HG02885 (cell line): ENCODE data around the gene GUCY1A2.
A peak's percentile ranks its signal among the peaks of the same experiment; 100 is the strongest.
"Not testable (repeated sequence)": the region's sequence is repeated elsewhere in the genome, so short reads cannot be mapped to it uniquely, and the experiment has no call there.

ENCODE experiments used
- ATAC-seq: cut with Tn5 transposase; IDR thresholded peaks from one replicate; pipeline ENCODE4 v1.9.1; 2021; ENCODE audit warnings: mild to moderate bottlenecking; ENCODE audit not compliant: unreplicated experiment, poor library complexity

The GUCY1A2 gene, protein sequence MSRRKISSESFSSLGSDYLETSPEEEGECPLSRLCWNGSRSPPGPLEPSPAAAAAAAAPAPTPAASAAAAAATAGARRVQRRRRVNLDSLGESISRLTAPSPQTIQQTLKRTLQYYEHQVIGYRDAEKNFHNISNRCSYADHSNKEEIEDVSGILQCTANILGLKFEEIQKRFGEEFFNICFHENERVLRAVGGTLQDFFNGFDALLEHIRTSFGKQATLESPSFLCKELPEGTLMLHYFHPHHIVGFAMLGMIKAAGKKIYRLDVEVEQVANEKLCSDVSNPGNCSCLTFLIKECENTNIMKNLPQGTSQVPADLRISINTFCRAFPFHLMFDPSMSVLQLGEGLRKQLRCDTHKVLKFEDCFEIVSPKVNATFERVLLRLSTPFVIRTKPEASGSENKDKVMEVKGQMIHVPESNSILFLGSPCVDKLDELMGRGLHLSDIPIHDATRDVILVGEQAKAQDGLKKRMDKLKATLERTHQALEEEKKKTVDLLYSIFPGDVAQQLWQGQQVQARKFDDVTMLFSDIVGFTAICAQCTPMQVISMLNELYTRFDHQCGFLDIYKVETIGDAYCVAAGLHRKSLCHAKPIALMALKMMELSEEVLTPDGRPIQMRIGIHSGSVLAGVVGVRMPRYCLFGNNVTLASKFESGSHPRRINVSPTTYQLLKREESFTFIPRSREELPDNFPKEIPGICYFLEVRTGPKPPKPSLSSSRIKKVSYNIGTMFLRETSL

DNA sequence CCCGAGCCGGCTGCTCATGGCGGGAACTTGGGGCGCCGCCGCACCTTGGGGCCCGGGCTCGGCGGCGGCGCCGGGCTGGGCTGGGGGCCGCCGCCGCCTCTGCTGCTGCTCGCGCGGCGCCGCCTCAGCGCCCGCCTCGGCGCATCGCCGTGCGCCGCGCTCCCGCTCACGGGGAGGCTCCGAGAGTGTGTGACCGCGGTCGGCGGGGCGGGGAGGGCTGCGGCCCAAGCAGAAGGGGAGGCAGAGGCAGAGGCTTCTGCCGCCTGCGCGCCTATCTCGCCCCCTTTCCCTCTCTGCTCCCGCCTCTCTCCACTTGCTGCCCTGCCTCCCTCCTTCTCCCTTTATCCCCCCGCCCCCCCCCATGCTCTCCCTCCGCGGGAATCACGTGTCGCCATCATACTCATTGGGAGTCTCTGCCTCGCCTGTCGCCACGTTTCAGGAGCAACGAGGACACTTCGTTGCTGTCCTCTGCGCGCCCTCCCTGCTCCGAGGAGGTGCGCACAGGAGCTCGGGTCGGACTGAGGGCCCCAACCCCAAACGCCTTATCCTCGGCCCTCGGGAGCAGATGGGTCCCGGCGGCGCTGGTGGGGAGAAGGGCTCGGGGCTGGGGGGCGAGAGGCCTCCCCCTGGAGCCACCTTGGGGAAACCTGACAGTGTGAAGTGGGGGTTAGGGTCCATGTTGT, at the start of gene GUCY1A2:
GUCY1A2 (minus strand) TSS at position 258 of the 683 bp plus-strand sequence. CDS start 421 bp downstream, outside the sequence.
- ATAC-seq: peak; percentile 46

DNA sequence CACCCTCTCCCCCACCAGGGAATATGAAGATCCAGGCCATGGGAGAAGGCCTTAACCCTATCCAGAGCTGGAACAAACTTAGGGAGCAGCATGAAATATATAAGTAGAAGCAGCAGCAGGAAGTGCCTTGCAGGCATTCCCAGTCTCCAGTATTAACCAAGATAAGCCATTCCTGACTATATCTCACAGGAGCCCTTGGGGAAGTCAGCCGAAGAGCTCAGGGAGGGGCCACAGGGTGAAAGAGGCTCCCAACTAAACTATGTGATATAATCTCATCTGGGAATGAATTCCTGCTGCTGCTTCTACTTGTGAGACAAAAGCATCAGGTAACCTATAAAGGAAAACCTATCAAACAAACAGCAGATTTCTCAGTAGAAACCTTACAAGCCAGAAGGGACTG, 36.1 kb upstream of the GUCY1A2 start:
- ATAC-seq: no peak

DNA sequence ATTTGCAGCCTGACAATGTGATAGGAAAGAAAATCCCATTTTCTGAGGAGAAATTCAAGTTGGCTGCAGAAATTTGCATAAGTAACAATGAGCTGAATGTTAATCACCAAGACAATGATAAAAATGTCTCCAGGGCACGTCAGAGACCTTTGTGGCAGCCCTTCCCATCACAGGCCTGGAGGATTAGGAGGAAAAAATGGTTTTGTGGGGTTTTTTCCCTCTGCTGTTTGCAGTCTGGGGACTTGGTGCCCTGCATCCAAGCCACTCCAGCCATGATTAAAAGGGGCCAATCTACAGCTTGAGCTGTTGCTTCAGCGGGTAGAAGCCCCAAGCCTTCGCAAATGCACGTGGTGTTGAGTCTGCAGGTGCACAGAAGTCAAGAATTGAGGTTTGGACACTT, 33.1 kb upstream of the GUCY1A2 start:
- ATAC-seq: not testable (repeated sequence)

DNA sequence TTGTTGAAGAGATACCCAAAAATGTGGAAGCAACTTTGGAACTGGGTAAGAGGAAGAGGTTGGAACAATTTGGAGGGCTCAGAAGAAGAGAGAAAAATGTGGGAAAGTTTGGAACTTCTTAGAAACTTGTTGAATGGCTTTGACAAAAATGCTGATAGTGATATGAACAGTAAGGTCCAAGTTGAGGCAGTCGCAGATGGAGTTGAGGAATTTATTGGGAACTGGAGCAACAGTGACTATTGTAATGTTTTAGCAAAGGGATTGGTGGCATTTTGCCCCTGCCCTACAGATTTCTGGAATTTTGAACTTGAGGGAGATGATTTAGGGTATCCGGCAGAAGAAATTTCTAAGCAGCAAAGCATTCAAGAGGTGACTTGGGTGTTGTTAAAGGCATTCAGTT, 32.6 kb upstream of the GUCY1A2 start:
- ATAC-seq: not testable (repeated sequence)

DNA sequence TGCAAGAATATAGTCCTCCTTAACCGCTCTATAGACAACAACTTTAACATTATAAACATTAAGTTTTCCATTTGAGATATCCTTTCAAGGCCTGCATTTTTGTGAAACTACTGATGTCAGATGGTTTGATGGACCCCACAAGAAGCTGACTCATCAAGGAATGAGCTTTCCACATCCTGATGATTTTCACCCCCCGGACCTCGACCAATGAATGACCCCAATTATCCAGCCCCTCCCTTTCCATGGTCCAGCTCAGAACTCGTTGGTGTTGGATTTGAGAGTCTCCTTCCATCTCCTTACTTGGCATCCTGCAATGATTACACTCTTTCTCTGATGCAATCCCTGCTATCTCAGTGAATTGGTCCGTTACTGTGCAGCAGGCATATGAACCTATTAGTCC, 31.8 kb upstream of the GUCY1A2 start:
- ATAC-seq: no peak

DNA sequence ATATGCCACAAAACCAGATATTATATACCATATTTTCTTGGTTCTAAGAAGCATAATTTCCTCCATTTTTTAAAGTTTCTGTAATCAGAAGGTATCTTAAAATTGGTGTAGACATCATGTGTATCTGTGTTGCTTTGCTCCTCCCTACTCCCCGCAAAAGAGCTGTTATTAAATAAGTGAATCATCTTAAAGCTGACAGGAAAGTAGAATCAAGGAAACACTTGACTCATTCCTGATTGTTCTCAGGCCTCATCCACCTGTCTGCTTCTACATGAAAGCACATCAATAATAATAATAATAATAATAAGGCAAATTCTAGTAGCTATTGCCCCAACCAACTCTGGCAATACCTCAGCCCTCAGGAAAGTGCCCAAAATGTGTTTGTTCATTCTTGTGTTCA, 26.2 kb upstream of the GUCY1A2 start:
- no peak for ATAC-seq

DNA sequence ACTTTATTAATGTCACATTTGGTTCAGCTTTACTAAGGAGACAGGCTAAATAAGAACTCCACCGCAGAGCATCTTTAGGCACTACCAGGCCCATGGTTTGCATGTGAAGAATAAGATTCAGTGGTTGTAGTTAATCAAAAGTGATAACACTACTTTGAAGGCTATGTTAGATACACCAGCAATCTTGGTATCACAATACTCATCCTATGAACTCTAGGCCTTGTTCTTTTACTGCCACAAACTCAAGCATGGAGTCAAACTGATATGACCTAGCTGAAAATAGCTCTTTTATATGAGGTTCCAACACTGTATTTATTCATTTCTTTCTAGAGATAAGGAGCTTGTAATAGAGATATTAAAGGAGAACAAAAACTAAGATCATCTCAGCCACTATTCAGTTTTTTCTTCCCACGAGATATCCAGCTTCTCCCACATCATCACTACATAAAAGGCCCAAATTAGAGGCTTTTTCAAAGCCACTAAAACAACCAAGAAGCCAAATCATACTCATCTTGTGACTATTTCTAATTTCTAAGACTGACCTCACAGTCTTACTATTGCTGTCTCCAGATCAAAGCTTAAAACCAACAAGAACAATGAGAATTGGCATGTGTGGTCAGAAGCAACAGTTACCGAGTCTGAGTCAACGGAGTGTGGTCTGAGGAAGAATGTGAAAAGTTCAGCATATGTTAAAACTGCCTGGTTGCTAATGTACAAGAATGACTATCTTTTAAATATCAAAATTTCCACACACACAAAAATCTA, 25.1 kb upstream of the GUCY1A2 start:
- ATAC-seq: peak; percentile 86

DNA sequence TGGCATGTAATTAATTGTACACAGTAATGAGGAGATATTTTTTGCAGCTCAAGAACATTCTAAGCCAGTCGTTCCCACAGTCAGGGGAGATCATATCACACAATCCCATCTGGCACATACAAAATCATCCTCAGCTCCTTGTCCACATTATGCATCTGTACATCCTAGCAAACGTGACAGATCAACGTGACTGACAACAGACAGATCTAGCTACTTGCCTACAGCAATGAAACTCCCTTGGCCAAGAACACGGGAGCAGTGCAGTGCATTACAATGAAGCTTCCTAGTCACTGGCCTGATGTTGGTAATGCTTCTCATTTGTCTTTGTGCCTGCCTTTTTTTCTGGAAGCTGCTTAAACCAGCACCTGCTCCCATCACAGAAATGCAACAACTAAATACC, 24.5 kb upstream of the GUCY1A2 start:
- no peak for ATAC-seq

DNA sequence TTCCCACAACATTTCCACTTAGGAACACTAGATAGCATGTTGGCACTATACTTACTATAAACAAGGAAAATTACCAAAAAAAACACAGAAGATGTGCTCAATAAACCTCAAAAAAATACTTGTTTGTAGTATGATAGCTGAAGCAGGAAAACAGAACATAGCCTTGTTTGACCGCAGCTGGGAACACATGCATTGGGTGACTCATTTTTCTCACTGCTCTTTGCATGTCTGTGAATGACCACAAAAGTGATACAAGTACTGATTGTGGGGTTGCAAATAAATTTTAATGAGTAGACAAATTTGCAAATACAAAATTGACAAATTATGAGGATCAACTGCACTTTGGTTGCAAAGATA, 22.8 kb upstream of the GUCY1A2 start:
- ATAC-seq: peak; percentile 55

DNA sequence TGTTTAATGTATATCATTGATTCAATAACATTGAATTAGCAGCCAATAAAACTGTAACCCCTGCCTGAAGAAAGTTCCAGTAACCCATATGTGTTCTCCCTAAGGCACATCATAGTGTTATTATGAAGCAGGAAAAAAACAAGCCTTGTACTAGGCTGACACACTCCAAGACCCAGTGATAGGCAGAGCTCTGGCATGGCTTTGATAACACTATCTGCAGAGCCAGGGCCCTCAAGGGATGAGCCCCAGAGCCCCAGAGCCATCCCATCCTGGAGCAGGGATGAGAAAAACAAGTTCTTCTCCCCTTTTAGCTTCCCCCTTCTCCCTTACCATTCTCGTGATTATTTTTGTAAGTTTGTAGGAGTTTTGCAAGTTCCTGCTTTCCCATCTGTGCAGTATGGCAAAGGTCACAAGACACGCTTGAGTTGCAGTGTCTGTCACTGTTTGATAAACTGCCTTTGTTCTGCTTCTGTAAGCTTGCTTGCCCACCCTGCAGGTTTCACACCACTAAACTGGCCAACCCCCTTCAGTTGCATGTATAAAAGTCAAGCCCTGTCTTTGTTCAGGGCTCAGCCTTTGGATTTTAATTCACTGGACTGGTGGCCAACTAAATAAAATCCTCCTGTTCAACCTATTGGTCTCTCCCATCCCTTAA, 22.3 kb upstream of the GUCY1A2 start:
- peak; percentile 26 for ATAC-seq

DNA sequence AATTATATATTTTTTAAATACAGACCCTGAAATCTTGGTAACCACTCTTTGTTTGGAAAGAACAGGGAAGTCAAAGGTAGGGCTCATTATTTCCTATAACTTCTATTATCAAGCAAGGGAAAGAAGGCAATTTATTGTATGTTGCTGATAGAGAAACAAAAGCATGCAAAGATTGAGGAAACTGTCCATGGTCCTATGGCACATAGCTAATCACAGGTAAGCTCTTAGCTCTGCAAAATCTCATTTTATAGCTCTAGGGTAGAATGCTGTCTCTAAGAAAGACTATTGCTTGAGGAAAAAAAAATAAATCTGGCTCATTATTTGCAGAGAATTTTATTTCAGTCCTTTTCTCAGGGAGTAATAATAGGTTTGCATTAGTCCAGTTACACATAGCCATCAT, 7.4 kb upstream of the GUCY1A2 start:
- no peak for ATAC-seq

DNA sequence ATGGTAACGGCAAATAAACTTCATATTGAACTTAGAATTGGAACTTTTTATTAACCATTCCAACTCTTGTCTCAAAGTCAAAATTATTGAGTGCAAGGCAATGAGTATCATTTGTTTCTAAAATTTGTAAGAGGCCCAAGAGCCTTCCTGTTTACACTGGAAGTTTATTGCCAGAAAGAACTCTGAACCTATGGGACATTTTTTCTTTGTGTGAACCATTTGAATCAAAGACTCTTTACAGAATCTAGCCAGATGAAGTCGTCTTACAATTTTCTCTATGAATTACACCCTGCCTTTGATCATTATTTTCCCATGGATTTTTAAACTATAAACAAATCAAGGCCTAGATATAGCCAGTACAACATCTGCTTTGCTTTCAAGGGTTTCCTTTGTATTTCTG, 2.3 kb upstream of the GUCY1A2 start:
- no peak for ATAC-seq

DNA sequence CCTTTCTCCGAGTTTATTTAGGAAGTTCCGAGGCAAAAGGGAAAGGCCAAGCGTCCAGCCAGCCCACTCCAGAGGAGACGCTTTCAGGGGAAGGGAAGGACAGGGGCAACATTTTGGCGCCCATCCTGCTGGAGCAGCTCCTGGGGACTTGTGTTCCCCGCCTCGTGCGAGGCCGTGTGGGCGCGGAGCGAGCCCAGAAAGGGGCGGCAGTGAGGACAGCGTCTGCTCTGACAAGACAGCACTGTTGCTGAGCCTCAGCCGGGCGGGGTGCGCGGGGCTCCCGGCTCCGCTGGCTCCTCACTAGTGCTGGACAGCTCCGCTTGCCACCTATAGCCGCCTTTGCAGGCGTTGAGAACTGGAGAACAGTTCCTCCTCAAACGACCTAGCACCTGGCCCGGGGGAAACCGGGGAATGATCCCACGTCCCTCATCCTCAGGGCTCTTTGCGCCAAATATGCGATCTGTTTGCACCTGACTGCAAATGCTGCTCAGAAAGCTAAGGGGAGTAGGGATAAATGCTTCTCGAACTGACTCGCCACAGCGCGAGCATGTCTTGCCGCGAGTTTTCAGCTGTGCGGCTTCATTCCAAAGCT, 722 bp upstream of the GUCY1A2 start:
- no peak for ATAC-seq

DNA sequence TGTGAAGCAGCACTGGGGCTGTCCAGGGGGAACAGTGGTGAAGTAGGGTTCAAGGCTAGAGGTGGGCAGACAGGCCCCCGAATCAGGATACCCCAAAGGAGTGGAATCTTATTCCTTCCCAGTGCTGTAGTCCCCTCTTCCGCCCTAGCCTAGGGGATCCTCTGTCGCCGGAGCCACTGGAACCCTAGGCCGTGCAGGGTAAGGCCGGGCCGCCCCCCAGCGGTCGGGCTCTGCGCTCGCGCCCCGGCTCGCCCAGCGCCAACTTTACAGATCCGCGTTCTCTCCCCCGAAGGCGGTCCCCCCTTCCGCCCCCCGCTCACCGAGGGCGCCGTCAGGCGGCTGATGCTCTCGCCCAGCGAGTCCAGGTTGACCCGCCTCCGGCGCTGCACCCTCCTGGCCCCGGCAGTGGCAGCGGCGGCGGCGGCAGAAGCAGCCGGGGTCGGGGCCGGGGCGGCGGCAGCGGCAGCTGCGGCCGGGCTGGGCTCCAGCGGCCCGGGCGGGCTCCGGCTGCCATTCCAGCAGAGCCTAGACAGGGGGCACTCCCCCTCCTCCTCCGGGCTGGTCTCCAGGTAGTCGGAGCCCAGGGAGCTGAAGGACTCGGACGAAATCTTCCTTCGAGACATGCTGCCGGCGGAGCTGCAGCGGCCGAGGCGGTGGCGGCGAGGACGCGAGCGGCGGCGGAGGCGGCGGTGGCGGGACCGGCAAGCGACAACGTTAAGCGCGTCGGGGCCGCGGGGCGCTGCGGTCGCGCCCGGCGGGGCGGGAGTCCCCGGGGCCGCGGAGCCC, 650 bp downstream of the GUCY1A2 start:
- ATAC-seq: peak; percentile 82

DNA sequence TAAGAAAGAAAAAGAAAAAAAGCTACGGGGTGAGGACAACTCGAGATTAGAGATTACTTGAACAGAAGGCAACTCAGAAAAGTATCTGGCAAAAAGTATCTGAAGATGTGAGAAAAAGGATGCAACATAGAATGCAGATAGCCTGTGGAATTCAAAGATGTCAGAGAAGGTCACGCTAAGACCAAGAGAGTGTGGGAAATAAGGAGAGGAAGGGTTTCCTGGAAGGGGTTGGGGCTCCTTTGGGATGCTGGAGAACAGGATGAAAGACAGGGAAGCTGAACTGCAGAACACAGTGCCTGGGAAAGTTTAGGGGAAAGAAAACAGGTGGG, 1.2 kb downstream of the GUCY1A2 start:
- ATAC-seq: no peak

DNA sequence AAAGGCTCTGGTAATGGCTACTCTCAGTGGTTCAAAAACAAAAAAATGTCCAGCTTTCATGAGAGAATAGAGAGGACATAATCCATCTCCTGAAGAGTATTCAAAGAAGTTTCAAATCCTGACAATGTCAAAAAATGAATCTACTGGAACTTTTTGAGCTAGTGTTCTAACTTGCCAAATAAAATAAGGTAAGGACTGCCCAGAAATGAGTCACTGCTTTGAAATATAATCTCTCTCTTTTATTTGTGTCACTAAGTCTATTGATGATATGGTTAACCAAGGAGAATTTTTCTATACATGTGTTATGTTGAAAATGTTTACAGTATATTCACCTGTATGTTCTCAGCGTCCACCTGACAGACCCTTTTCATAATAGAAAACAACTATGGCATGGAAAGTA, 3.4 kb downstream of the GUCY1A2 start:
- ATAC-seq: no peak

DNA sequence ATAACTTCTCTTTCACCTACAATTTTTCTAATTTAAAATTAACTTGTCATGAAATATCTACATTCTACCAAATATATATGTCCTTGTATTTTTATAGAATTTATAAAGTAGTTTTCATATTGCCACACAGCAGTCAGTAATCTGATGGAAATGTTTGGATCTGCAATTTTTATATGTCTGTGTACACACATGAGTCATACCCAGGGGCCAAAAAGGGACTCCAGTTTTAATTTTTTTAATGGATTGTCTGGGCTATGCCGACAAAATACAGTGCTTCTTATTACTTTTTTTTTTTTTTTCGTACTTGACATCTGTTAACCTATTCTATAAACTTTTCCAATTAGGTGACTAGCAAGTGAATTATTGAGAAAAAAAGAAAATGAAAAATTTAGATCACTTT, 6.3 kb downstream of the GUCY1A2 start:
- no peak for ATAC-seq

DNA sequence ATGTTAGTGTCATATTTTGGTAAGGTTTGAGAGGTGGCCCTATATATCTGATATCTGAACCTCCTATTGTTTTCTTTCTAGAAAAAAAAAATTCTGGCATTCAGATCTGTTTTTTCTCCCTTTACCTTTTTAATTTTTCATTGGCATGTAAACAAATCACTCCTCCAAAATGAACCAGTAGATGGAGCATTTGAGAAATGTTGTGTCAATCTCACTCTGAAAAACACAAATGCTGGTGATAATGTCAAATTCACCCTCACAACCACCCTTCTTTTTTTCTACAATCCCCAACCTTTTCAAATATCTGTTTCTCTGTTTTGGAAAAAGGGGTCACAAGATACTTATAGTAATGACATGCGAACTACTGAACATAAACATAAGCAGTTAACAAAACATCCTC, 9.1 kb downstream of the GUCY1A2 start:
- no peak for ATAC-seq
